HFF-Myc (cell line): ENCODE data around the gene RACGAP1.

Source experiments
- DNase-seq: peaks from one replicate; pipeline ENCODE4 v3.0.0-alpha.2; 2011; ENCODE audit warnings: low read depth; ENCODE audit errors: extremely low read depth
- H3K4me3 ChIP-seq: replicated peaks from 2 replicates; pipeline ENCODE4 v1.5.1; 2011; ENCODE audit warnings: low read depth, mild to moderate bottlenecking, control low read depth, low read length
- TF ChIP-seq, protein P1 (sequence below): IDR thresholded peaks from 2 replicates; pipeline ENCODE4 v1.5.1; 2012; ENCODE audit warnings: mild to moderate bottlenecking, low read depth, low read length, control low read depth; ENCODE audit errors: missing control alignments

The RACGAP1 gene

GRCh38 chr12:50061171-50061570 is 35.9 kb upstream of the RACGAP1 start:
- TF ChIP-seq, protein P1, sequence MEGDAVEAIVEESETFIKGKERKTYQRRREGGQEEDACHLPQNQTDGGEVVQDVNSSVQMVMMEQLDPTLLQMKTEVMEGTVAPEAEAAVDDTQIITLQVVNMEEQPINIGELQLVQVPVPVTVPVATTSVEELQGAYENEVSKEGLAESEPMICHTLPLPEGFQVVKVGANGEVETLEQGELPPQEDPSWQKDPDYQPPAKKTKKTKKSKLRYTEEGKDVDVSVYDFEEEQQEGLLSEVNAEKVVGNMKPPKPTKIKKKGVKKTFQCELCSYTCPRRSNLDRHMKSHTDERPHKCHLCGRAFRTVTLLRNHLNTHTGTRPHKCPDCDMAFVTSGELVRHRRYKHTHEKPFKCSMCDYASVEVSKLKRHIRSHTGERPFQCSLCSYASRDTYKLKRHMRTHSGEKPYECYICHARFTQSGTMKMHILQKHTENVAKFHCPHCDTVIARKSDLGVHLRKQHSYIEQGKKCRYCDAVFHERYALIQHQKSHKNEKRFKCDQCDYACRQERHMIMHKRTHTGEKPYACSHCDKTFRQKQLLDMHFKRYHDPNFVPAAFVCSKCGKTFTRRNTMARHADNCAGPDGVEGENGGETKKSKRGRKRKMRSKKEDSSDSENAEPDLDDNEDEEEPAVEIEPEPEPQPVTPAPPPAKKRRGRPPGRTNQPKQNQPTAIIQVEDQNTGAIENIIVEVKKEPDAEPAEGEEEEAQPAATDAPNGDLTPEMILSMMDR: no peak
- DNase-seq: no peak
- no peak overlapping the region for H3K4me3 ChIP-seq

GRCh38 chr12:50060120-50060468 is 34.8 kb upstream of the RACGAP1 start:
- H3K4me3 ChIP-seq: no peak overlapping the region
- DNase-seq: no peak

DNA sequence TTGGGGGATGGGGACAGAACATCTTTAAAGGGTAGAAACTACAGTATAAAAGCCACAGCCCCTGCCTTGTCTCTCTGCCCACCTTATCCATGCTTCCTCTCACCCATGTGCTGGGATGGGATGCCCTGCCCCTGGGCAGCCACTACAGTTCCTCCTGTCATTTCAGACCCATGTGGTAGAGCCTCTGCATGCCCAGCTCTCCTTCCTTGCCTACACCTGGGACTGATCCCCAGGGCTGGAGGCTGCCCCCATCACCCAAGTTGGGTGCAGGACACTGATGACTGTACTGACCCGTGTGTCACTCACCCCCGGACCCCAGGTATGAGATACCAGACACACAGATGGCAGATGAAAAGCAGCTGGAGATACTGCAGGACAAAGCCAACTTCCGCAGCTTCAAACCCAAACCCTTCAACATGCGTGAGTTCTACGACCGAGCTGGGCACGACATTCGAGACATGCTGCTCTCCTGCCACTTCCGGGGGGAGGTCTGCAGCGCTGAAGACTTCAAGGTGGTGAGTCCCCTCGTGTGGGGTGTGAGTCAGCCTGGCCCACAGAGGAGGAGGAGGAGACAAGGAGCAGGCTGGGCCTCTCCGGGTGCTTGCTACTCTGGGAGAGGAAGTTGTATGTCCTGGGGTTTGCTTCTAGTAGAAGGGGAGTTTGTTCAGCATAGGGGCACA is 34.3 kb upstream of the RACGAP1 start:
- DNase-seq: no peak
- no peak overlapping the region for H3K4me3 ChIP-seq
- TF ChIP-seq, protein P1: no peak

More at GRCh38 chr12:50060120-50060468, 34.8 kb upstream of the RACGAP1 start:
- TF ChIP-seq, protein P1: no peak

- H3K4me3 ChIP-seq: no peak overlapping the region
- no peak for DNase-seq
- TF ChIP-seq, protein P1: no peak
Observed at GRCh38 chr12:50058743-50059312, 33.5 kb upstream of the RACGAP1 start.

- H3K4me3 ChIP-seq: peak overlapping the region; percentile 58
- TF ChIP-seq, protein P1: no peak
- no peak for DNase-seq
Observed at GRCh38 chr12:50057896-50058670, 32.8 kb upstream of the RACGAP1 start.

DNA sequence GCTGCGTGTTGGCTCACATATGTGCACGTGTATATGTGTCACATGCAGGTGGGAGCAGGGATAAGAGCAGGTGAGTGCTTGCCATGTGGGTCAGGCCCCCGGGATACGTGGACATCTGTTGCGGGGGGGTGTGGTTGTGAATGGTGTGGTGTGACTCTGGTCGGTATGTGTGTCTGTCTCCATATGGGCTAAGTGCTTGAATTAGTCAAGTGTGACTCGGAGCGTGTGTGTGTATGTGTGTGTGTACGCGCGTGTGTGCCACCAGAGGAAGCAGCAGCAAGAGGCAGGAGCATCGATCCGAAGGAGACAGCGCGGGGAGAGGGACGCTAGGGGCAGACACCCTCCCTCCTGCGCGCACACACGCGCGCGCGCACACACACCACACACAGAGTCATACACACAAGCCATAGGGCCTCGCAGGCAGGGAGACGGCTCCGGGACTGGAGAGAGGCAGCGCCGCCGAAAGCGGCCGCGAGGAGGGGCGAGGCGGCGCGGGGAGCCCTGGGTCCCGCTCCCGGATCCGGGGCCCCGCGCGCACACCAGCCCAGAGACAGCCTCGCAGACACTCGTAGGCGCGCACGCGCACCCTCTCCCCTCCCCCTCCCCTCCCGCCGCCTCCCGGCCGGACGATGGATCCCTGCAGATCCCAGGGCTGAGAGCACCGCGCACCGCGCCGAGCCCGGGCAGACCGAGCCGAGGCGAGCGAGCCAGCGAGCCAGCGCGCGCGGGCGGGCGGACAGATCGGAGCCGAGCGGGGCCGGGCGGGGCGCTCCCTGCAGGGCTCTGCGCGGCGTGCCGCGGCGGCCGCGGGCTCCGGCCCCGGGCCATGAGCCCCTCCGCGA is 31.9 kb upstream of the RACGAP1 start, which contains the start of gene ASIC1:
Gene ASIC1 (plus strand): TSS at position 597 of the 842 bp plus-strand sequence. CDS start 1,171 bp downstream, outside the sequence.
- no peak for DNase-seq
- peak within 1 kb of the TSS; percentile 58 for H3K4me3 ChIP-seq
- TF ChIP-seq, protein P1: no peak
